HUES64 (cell line): ENCODE results near the gene KRTAP10-8.
"Not testable (repeated sequence)": the region's sequence is repeated elsewhere in the genome, so short reads cannot be mapped to it uniquely, and the experiment has no call there.

Source experiments
- H3K27ac ChIP-seq: 2 replicates; pipeline ENCODE4 v1.7.0; 2013; ENCODE audit warnings: low read depth, low read length, inconsistent platforms
- H3K27me3 ChIP-seq: 2 replicates; pipeline ENCODE4 v1.6.1; 2013; ENCODE audit warnings: mild to moderate bottlenecking, low read length; ENCODE audit not compliant: insufficient read depth
- H3K36me3 ChIP-seq: 2 replicates; pipeline ENCODE4 v1.6.1; 2013; ENCODE audit warnings: mild to moderate bottlenecking, low read length; ENCODE audit not compliant: insufficient read depth
- H3K4me1 ChIP-seq: 2 replicates; pipeline ENCODE4 v1.6.1; 2013; ENCODE audit warnings: mild to moderate bottlenecking, low read length, moderate library complexity; ENCODE audit not compliant: insufficient read depth
- H3K4me3 ChIP-seq: 2 replicates; pipeline ENCODE4 v1.5.1; 2013; ENCODE audit warnings: mild to moderate bottlenecking, low read length, moderate library complexity
- H3K9ac ChIP-seq: 2 replicates; pipeline ENCODE4 v1.6.1; 2013; ENCODE audit warnings: mild to moderate bottlenecking, low read depth, low read length
- H3K9me3 ChIP-seq: 2 replicates; pipeline ENCODE4 v1.6.1; 2013; ENCODE audit warnings: low read depth, low read length; ENCODE audit not compliant: insufficient read depth
- WGBS: fragments of 150-250, 120-280 bp; methylation state at CpG from one replicate; pipeline ENCODE4 v1.1.7; 2013; ENCODE audit warnings: missing lambda C conversion rate; 5-methylcytosine and 5-hydroxymethylcytosine counted together

KRTAP10-8 gene

GRCh38 chr21:44639331-44639655 lies 27.4 kb downstream of the KRTAP10-8 start:
- no peak overlapping the region for H3K9ac ChIP-seq
- no peaks in the 10 kb centered on the region for H3K27me3 ChIP-seq
- H3K27ac ChIP-seq, result no peak overlapping the region
- H3K4me1 ChIP-seq, result no peaks in the 10 kb centered on the region
- no peaks in the 10 kb centered on the region for H3K36me3 ChIP-seq
- H3K4me3 ChIP-seq, result no peak overlapping the region
- peaks cover 7% of the 10 kb centered on the region for H3K9me3 ChIP-seq
- 95% methylated on average over 12 of the region's 12 CpGs for WGBS

GRCh38 chr21:44640761-44641160 lies 28.9 kb downstream of the KRTAP10-8 start:
- H3K4me1 ChIP-seq, result no peaks in the 10 kb centered on the region
- 94% methylated on average over 5 of the region's 5 CpGs for WGBS
- H3K9me3 ChIP-seq, result peaks cover 17% of the 10 kb centered on the region
- no peaks in the 10 kb centered on the region for H3K27me3 ChIP-seq
- H3K4me3 ChIP-seq, result no peak overlapping the region
- no peak overlapping the region for H3K27ac ChIP-seq
- H3K9ac ChIP-seq, result no peak overlapping the region
- H3K36me3 ChIP-seq, result no peaks in the 10 kb centered on the region

GRCh38 chr21:44643741-44644310 lies 31.9 kb downstream of the KRTAP10-8 start:
- Histone ChIP-seq H3K9me3 (peaks cover 17% of the 10 kb centered on the region), H3K36me3 (no peaks in the 10 kb centered on the region), H3K9ac (no peak overlapping the region), H3K4me1 (no peaks in the 10 kb centered on the region), H3K4me3 (no peak overlapping the region), H3K27me3 (no peaks in the 10 kb centered on the region), H3K27ac (no peak overlapping the region)
- WGBS, result 91% methylated on average over 14 of the region's 14 CpGs

- Histone ChIP-seq H3K36me3 (no peaks in the 10 kb centered on the region), H3K4me3 (no peak overlapping the region), H3K27me3 (no peaks in the 10 kb centered on the region), H3K9me3 (peaks cover 17% of the 10 kb centered on the region), H3K4me1 (no peaks in the 10 kb centered on the region), H3K27ac (no peak overlapping the region), H3K9ac (no peak overlapping the region)
- WGBS, result 100% methylated on average over 1 of the region's 2 CpGs
These were observed 33.0 kb downstream of the KRTAP10-8 start for GRCh38 chr21:44644878-44645277.

GRCh38 chr21:44646366-44647221 lies 34.7 kb downstream of the KRTAP10-8 start, which contains the start of gene KRTAP10-11:
Gene KRTAP10-11, plus strand, starts transcription at chr21:44646414. Its CDS starts 45 bp downstream, at chr21:44646459.
- not testable (repeated sequence) for H3K36me3 ChIP-seq, H3K27me3 ChIP-seq
- WGBS, result 87% methylated on average over 21 of the region's 21 CpGs

GRCh38 chr21:44647222-44647552 lies 35.3 kb downstream of the KRTAP10-8 start:
- Histone ChIP-seq H3K4me3 (no peak overlapping the region), H3K4me1 (no peaks in the 10 kb centered on the region), H3K9ac (no peak overlapping the region), H3K27me3 (no peaks in the 10 kb centered on the region), H3K9me3 (peaks cover 17% of the 10 kb centered on the region), H3K36me3 (no peaks in the 10 kb centered on the region), H3K27ac (no peak overlapping the region)
- 81% methylated on average over 8 of the region's 8 CpGs for WGBS

More at GRCh38 chr21:44646366-44647221, 34.7 kb downstream of the KRTAP10-8 start, which contains the start of gene KRTAP10-11:
- H3K4me1 ChIP-seq, H3K4me3 ChIP-seq, H3K27ac ChIP-seq, H3K9ac ChIP-seq: not testable (repeated sequence)
- peaks cover 17% of the 10 kb centered on the region for H3K9me3 ChIP-seq

- Histone ChIP-seq H3K27me3 (no peaks in the 10 kb centered on the region), H3K9ac (no peak overlapping the region), H3K36me3 (no peaks in the 10 kb centered on the region), H3K4me1 (no peaks in the 10 kb centered on the region), H3K4me3 (no peak overlapping the region), H3K9me3 (peaks cover 14% of the 10 kb centered on the region), H3K27ac (no peak overlapping the region)
- WGBS, result 92% methylated on average over 33 of the region's 33 CpGs
These were observed 36.9 kb downstream of the KRTAP10-8 start for GRCh38 chr21:44648557-44649311.

GRCh38 chr21:44649521-44650100 lies 37.7 kb downstream of the KRTAP10-8 start:
- no peak overlapping the region for H3K27ac ChIP-seq
- peaks cover 6% of the 10 kb centered on the region; the same call in 1 of the 2 replicates for H3K9me3 ChIP-seq
- no peak overlapping the region for H3K9ac ChIP-seq
- no peaks in the 10 kb centered on the region for H3K36me3 ChIP-seq
- H3K27me3 ChIP-seq, result no peaks in the 10 kb centered on the region
- no peaks in the 10 kb centered on the region for H3K4me1 ChIP-seq
- H3K4me3 ChIP-seq, result no peak overlapping the region
- 94% methylated on average over 18 of the region's 18 CpGs for WGBS

- Histone ChIP-seq H3K36me3 (no peaks in the 10 kb centered on the region), H3K27ac (no peak overlapping the region), H3K27me3 (no peaks in the 10 kb centered on the region), H3K4me1 (no peaks in the 10 kb centered on the region), H3K9me3 (no peaks in the 10 kb centered on the region), H3K4me3 (no peak overlapping the region), H3K9ac (no peak overlapping the region)
- WGBS, result 92% methylated on average over 20 of the region's 20 CpGs
These were observed 38.5 kb downstream of the KRTAP10-8 start for GRCh38 chr21:44650265-44650972.

- H3K4me1 ChIP-seq, result no peaks in the 10 kb centered on the region
- no peaks in the 10 kb centered on the region for H3K27me3 ChIP-seq
- no peak overlapping the region for H3K9ac ChIP-seq
- no peak overlapping the region for H3K27ac ChIP-seq
- no peak overlapping the region for H3K4me3 ChIP-seq
- H3K9me3 ChIP-seq, result no peaks in the 10 kb centered on the region
- no peaks in the 10 kb centered on the region for H3K36me3 ChIP-seq
- WGBS, result 95% methylated on average over 12 of the region's 12 CpGs
These were observed 39.2 kb downstream of the KRTAP10-8 start for GRCh38 chr21:44650973-44651675.
